Skeletal muscle tissue (tissue), 4 donors: ENCODE data around the gene CMIP. TPM values are rescaled to one million over a fixed set of nuclear protein-coding genes. Genes with fewer than 3 reads are reported as not detected.

Source experiments
- H3K27ac ChIP-seq: one replicate; pipeline ENCODE4 v1.7.0; 2013; ENCODE audit warnings: mild to moderate bottlenecking, low read depth, low read length, inconsistent platforms
- H3K27me3 ChIP-seq, 3 donors: one replicate each; pipeline ENCODE4 v1.7.0; 2013; ENCODE audit warnings: low read length in 3 of 3; ENCODE audit not compliant: control insufficient read depth in 3 of 3, insufficient read depth in 3 of 3
- H3K36me3 ChIP-seq, 3 donors: one replicate each; pipeline ENCODE4 v1.7.0; 2013; ENCODE audit warnings: low read length in 3 of 3; ENCODE audit not compliant: control insufficient read depth in 3 of 3, insufficient read depth in 3 of 3
- H3K4me1 ChIP-seq, 3 donors: one replicate each; pipeline ENCODE4 v1.7.0; 2013; ENCODE audit warnings: low read length in 3 of 3, mild to moderate bottlenecking in 3 of 3; ENCODE audit not compliant: control insufficient read depth in 3 of 3, insufficient read depth in 3 of 3
- H3K4me3 ChIP-seq, 3 donors: one replicate each; pipeline ENCODE4 v1.7.0; 2013; ENCODE audit warnings: low read length in 3 of 3
- H3K9ac ChIP-seq, 3 donors: one replicate each; pipeline ENCODE4 v1.7.0; 2013; ENCODE audit warnings: low read length in 3 of 3, mild to moderate bottlenecking in 3 of 3, moderate library complexity in 2 of 3, low read depth in 1 of 3
- H3K9me3 ChIP-seq, 3 donors: one replicate each; pipeline ENCODE4 v1.7.0; 2013; ENCODE audit warnings: low read length in 3 of 3; ENCODE audit not compliant: control insufficient read depth in 3 of 3
- total RNA-seq: library from RNA; depleted of rRNA; stranded (reverse); fragments of >200 nt; gene quantifications from one replicate; pipeline ENCODE4 v1.2.3, GENCODE V29; 2014
- donor health status: Osteomylitis.

Gene CMIP
- total RNA-seq, 1 donor from 2014 or later, result 6.8 TPM

DNA sequence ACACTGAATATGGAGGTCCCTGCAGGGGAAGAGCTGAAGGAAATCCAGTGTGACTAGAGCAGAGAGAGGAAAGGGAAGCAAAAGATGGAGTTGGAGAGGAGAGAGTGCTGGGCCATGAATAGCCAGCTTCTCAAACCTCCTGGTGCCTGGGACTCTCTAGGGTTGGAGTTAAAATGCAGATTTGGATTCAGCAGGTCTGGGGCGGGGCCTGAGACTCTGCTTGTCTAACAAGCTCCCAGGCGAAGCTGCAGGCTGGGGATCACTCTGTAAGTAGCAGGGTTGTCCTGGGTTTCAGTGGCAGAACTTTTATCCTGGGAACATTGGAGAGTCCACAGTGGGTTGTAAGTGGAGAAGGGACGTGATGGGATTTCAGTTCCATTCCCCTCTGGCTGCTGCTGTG, 231.1 kb downstream of the CMIP start:
- Histone ChIP-seq H3K27me3 (peaks cover 0 to 5% (median 0%) of the 10 kb centered on the region in 3 donors), H3K27ac (no peak overlapping the region), H3K9me3 (no peaks in the 10 kb centered on the region), H3K36me3 (peaks cover 5 to 13% (median 10%) of the 10 kb centered on the region in 3 donors), H3K4me3 (no peak overlapping the region), H3K9ac (no peak overlapping the region), H3K4me1 (peaks cover 10 to 17% (median 13%) of the 10 kb centered on the region in 3 donors)

DNA sequence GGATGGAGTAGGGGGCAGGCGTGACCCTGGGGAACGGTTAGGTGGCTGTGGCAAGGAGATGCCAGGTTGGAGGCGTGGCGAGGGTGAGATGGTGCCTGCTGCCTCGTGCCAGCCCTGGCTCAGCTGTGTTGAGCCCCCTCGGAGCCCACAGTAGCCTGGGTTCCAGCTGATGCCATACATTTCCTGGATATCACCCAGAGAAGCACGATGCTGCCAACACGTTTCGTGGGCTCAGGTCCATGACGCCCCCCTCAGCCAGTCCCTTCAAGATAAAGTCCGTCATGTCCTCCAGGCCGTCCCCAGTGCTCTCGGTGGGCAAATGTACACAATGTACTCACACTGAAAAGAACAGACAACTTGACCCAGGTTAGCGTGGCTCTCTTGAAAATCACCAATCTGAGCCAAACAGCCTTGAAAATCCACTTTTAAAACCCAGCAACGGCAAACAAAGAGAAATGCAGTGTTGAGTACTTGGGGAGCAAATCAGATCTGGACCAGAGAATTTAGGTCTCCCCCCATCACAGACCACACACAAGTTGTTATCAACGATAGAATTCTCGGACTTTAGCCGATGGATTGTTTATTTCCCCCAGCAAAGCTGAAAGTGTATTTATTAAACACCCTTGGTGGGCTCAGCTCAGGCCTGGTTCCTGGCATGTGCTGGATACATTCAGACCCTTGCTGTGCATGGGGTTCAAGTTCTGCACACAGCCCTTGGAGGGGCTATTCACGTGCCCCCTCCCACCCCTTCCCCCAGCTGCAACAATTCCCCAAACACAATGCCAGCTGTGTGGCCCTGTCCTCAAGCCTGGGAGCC, 231.7 kb downstream of the CMIP start:
- Histone ChIP-seq H3K4me1 (peaks cover 10 to 17% (median 13%) of the 10 kb centered on the region in 3 donors), H3K27ac (no peak overlapping the region), H3K9me3 (no peaks in the 10 kb centered on the region), H3K27me3 (peaks cover 0 to 5% (median 0%) of the 10 kb centered on the region in 3 donors), H3K36me3 (peaks cover 5 to 13% (median 10%) of the 10 kb centered on the region in 3 donors), H3K9ac (no peak overlapping the region), H3K4me3 (no peak overlapping the region)

DNA sequence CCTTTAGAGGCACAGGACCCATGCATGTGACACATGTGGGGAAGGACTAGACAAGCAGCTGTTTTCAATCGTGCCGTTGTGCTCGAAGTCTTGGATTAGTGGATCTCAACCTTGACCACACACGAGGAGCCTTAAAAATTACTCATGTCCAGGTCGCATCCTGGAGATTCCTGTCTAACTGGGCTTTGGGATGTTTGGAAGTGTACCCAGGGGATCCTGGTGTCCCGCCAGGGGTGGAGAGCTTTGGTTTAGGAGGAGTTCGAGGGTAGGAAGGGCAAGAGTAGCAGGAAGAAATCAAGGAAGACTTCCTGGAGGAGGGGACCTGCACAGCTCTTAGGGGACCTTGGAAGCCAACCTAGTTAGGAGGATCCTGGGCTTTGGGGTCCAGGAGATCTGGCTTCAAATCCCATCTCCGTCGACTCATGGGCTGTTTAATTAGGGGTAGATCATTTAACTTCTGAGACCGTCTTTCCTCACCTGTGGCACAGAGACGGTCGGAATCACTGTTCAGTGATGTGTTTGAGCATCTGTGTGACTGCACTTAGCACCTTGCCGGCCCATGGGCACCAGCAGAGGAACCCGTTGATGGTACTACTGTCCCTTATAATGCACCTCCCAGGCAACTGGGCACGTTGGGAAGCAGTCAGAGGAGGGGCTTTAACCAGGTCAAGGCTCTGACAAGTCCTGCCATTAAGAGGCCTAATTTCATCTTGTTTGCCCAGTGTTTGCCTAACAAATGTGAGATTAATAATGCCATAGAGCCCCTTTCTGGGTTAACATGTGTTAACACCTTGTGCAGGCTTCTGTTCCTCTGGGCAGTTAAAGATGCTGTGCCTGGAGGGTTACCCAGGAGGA, 232.5 kb downstream of the CMIP start:
- H3K4me1 ChIP-seq, result peaks cover 10 to 17% (median 13%) of the 10 kb centered on the region in 3 donors
- no peak overlapping the region for H3K4me3 ChIP-seq
- no peak overlapping the region for H3K27ac ChIP-seq
- peaks cover 5 to 12% (median 10%) of the 10 kb centered on the region in 3 donors for H3K36me3 ChIP-seq
- no peaks in the 10 kb centered on the region for H3K9me3 ChIP-seq
- no peak overlapping the region for H3K9ac ChIP-seq
- H3K27me3 ChIP-seq, result peaks cover 0 to 5% (median 0%) of the 10 kb centered on the region in 3 donors

DNA sequence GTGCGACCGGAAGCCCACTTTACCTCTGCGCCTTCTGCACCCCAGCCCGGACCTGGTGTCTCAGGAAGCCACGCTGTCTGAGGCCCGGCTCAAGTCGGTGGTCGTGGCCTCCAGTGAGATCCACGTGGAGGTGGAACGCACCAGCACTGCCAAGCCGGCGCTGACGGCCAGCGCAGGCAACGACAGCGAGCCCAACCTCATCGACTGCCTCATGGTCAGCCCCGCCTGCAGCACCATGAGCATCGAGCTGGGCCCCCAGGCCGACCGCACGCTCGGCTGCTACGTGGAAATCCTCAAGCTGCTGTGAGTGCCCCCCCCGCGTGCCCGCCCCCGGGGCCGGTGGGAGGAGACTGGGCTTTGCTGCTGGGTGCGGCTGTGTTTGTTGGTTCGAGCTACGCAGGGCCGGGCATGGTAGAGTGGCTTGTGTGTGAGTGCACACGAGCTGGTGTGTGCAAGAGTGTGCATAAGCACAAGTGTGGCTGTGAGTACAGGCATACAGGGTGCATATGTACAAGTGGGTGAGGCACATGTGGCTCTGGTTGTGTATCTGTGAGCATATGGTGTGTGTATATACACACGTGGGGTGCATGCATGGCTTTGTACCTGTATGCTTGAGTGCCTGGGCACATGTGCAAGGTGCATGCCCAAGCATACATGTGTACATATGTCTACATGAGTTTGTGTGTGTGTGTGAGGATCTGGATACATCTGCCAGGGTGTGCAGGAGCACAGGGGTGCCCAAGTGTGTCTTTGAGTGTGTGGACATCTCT, 233.9 kb downstream of the CMIP start:
- no peak overlapping the region for H3K27ac ChIP-seq
- no peak overlapping the region for H3K4me3 ChIP-seq
- peaks cover 0 to 5% (median 0%) of the 10 kb centered on the region in 3 donors for H3K27me3 ChIP-seq
- H3K9me3 ChIP-seq, result no peaks in the 10 kb centered on the region
- peaks cover 5 to 9% (median 6%) of the 10 kb centered on the region in 3 donors for H3K36me3 ChIP-seq
- peaks cover 10 to 17% (median 13%) of the 10 kb centered on the region in 3 donors for H3K4me1 ChIP-seq
- no peak overlapping the region for H3K9ac ChIP-seq

DNA sequence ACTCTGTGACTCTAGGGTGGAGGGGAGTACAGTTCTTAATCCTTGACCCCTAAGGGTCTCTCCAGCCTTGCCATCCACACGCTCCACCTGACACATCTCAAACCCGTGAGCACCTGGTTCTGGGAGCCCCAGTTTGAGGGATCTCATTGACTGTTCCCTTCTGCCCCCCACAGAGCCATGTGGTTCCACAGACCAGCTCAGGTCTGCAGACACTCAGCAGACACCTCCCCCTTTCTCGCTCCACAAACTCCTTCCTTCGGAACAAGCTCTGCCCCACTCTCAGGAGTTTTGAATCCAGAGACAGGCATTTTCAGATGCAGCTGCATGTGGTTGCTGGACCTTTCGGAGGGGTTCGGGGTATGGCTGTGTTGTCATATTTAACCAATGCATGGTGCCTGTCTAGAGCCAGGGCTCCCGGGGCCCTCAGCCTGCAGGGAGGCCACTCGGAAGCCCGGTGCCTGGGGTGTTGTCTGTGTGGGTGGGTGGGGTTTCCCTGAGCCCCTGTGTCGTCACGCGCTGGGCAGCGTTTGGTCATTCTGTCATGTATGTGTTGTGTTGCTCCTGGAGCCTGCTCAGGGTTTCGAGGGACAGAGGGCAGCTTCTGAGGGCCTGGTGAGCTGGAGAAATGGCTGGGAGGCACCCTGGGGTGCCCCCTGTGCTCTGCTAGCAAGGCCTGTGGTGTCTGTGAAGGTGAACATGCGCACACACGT, 235.3 kb downstream of the CMIP start:
- no peak overlapping the region for H3K27ac ChIP-seq
- H3K36me3 ChIP-seq, result peaks cover 5 to 9% (median 5%) of the 10 kb centered on the region in 3 donors

DNA sequence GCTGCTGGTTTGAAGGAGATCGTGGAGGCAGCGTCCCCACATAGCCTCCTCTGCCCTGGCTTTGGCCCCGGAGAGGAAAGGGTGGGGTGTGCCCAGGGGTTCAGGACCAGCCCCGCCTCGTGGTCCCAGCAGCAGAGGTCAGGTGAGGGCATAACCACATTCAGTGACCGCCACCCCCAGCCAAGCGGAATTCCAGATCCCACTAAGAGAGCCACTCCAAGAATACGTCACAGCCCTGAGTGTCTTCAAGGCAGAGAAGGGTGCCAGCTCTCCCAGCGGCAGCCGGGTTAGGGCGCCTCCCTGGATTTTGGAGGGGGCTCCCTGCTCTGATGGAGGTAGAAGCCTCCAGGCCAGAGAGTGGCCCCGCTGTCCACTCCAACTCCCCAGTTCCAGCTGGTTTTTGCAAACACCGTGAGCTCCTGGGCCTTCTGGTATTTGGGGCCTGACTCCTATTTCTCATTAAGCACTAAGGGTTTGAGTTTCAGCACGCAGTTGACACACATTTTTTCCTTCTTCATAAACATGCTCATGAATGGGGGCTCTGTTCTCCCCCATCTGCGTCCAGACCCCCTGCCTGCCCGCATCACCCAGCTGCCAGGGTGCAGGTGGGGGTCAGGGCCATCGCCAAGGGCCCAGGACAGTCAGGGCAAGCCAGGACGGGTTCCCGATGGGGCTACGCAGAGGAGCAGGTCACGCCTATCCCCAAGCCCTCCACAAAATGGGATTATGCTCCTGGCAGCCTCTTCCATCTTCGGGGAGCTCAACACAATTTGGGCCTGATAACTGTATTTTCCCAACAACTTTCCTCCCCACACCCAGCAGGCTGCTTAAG, 236.1 kb downstream of the CMIP start:
- Histone ChIP-seq H3K27me3 (peaks cover 0 to 5% (median 0%) of the 10 kb centered on the region in 3 donors), H3K4me1 (peaks cover 10 to 17% (median 13%) of the 10 kb centered on the region in 3 donors), H3K9me3 (no peaks in the 10 kb centered on the region), H3K9ac (no peak overlapping the region), H3K4me3 (no peak overlapping the region), H3K36me3 (peaks cover 5 to 9% (median 5%) of the 10 kb centered on the region in 3 donors), H3K27ac (no peak overlapping the region)

More for the DNA sequence above, 235.3 kb downstream of the CMIP start:
- Histone ChIP-seq H3K4me3 (no peak overlapping the region), H3K9ac (no peak overlapping the region), H3K27me3 (peaks cover 0 to 5% (median 0%) of the 10 kb centered on the region in 3 donors), H3K4me1 (peaks cover 10 to 17% (median 13%) of the 10 kb centered on the region in 3 donors), H3K9me3 (no peaks in the 10 kb centered on the region)

DNA sequence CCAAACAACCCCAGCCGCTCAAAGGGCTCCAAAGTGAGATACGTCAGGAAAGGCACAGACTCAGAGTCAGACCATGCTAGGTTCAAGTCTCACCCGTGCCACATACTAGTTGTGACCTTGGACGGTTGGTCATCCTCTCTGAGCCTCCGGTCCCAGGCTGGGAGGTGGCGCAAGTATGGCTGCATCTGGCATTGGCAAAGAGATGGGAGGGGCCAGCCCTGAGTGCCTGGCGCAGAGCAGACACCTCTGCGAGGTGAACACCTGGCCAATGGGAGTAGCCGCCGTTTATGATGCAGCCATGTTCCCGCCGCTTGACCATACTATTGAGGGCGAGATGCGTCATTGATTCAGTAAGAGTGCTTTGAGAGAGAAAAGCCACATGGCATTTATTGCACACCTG, 236.7 kb downstream of the CMIP start:
- Histone ChIP-seq H3K9ac (no peak overlapping the region), H3K4me3 (no peak overlapping the region), H3K27me3 (peaks cover 0 to 5% (median 0%) of the 10 kb centered on the region in 3 donors), H3K4me1 (peaks cover 10 to 17% (median 13%) of the 10 kb centered on the region in 3 donors), H3K9me3 (no peaks in the 10 kb centered on the region), H3K27ac (no peak overlapping the region), H3K36me3 (peaks cover 5 to 7% (median 5%) of the 10 kb centered on the region in 3 donors)

DNA sequence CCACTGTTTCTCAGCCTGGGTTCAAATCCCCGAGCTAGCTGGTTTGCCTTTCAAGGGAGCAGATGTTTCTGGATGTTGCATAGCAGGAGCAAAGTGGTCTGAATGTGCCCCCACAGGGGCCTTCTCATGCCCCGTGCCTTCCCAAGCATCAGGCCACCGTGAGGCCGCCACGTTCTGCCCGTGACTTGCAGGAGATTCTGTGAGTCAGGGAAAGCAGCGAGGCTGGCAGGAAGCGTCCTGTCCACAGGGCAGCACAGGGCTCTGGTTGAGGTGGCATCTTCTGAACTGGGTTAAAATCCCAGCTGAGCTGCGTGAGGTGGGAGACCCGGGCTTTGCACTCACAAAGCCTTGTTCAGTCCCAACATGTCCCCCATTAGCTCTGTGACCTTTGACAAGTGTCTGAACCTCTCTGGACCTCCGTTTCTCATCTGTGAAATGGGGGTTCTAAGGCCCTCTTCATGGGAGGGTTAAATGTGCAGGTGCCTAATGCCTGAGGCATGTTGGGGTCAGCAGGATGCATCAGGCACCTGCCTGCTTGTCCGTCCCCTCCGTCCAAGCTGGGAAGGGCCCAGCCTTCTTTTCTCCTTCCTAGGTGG, 239.7 kb downstream of the CMIP start:
- no peak overlapping the region for H3K4me3 ChIP-seq
- no peak overlapping the region for H3K9ac ChIP-seq
- H3K4me1 ChIP-seq, result peaks cover 2 to 9% (median 6%) of the 10 kb centered on the region in 3 donors

More for the DNA sequence above, 239.7 kb downstream of the CMIP start:
- peaks cover 0 to 3% (median 0%) of the 10 kb centered on the region in 3 donors for H3K36me3 ChIP-seq
- H3K27me3 ChIP-seq, result no peaks in the 10 kb centered on the region
- H3K9me3 ChIP-seq, result no peaks in the 10 kb centered on the region
- H3K27ac ChIP-seq, result no peak overlapping the region
